ENCODE data around the gene RBMY1J.
"Not testable (repeated sequence)": the region's sequence is repeated elsewhere in the genome, so short reads cannot be mapped to it uniquely, and the experiment has no call there.

Gene RBMY1J

GRCh38 chrY:22403110-22403509 lies at the start of gene RBMY1J:
Gene RBMY1J (plus strand): TSS chrY:22403410. CDS start chrY:22405448, 2,038 bp downstream.
- H3K4me3 ChIP-seq (ENCODE audit: low read length); H3K36me3 ChIP-seq (ENCODE audit: control insufficient read depth, insufficient read depth, low read length); H3K9me3 ChIP-seq (ENCODE audit: control insufficient read depth, insufficient read depth, low read length); H3K27me3 ChIP-seq (ENCODE audit: control insufficient read depth, insufficient read depth, low read length); H3K4me1 ChIP-seq (ENCODE audit: control insufficient read depth, insufficient read depth, low read length); DNase-seq (ENCODE audit: low read depth, low spot score); H3K27ac ChIP-seq (ENCODE audit: low read length): not testable (repeated sequence)
- no CpG with 5 or more reads among the region's 26 CpGs for WGBS (ENCODE audit: insufficient coverage, insufficient read length)

DNA sequence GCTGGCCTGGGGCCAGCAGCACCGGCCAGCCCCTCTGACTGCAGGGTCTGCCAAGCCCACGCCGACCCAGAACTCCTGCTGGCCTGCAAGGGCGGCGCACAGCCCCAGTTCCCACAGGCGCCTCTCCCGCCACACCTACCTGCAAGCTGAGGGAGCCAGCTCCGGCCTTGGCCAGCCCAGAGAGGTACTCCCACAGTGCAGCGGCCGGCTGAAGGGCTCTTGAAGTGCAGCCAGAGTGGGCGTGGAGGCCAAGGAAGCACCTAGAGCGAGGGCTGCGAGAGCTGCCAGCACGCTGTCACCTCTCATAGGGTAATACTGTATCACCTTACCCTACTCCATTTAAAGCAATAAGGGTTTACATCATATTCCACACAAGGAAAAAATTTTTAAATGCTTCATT lies 35.8 kb upstream of the RBMY1J start:
- Histone ChIP-seq H3K4me3 (ENCODE audit: low read length) (no peak overlapping the region), H3K27ac (ENCODE audit: low read length) (no peak overlapping the region), H3K36me3 (ENCODE audit: control insufficient read depth, insufficient read depth, low read length) (no peaks in the 10 kb centered on the region), H3K9me3 (ENCODE audit: control insufficient read depth, insufficient read depth, low read length) (no peaks in the 10 kb centered on the region), H3K27me3 (ENCODE audit: control insufficient read depth, insufficient read depth, low read length) (no peaks in the 10 kb centered on the region), H3K4me1 (ENCODE audit: control insufficient read depth, insufficient read depth, low read length) (no peaks in the 10 kb centered on the region)
- no CpG with 5 or more reads among the region's 14 CpGs for WGBS (ENCODE audit: insufficient coverage, insufficient read length)
- no peak for DNase-seq (ENCODE audit: low read depth, low spot score)

DNA sequence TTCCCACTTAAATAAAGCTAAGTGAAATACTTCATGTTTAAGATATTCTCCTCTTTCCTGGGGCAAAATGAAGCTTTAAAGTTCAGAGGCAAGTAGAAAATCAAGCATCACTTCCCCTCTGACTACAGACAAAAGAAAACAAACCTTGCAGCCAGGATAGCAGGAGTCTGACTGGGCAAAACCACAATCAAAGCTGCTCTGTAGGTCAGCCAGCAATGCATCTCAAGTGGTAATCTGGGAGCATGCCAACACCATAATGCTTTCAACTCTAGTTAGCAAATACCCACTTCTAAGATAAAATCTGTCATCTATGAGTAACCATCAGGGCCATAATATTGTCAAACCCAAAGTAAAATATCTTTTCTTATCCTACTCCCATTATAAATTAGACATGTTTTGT lies 32.6 kb upstream of the RBMY1J start:
- Histone ChIP-seq H3K9me3 (ENCODE audit: control insufficient read depth, insufficient read depth, low read length) (no peaks in the 10 kb centered on the region), H3K27ac (ENCODE audit: low read length) (no peak overlapping the region), H3K36me3 (ENCODE audit: control insufficient read depth, insufficient read depth, low read length) (no peaks in the 10 kb centered on the region), H3K27me3 (ENCODE audit: control insufficient read depth, insufficient read depth, low read length) (no peaks in the 10 kb centered on the region), H3K4me3 (ENCODE audit: low read length) (no peak overlapping the region), H3K4me1 (ENCODE audit: control insufficient read depth, insufficient read depth, low read length) (no peaks in the 10 kb centered on the region)
- DNase-seq (ENCODE audit: low read depth, low spot score), result no peak

GRCh38 chrY:22373494-22373893 lies 29.7 kb upstream of the RBMY1J start:
- Histone ChIP-seq H3K36me3 (ENCODE audit: control insufficient read depth, insufficient read depth, low read length) (no peaks in the 10 kb centered on the region), H3K4me3 (ENCODE audit: low read length) (no peak overlapping the region), H3K27me3 (ENCODE audit: control insufficient read depth, insufficient read depth, low read length) (no peaks in the 10 kb centered on the region), H3K9me3 (ENCODE audit: control insufficient read depth, insufficient read depth, low read length) (no peaks in the 10 kb centered on the region), H3K27ac (ENCODE audit: low read length) (no peak overlapping the region), H3K4me1 (ENCODE audit: control insufficient read depth, insufficient read depth, low read length) (no peaks in the 10 kb centered on the region)
- no peak for DNase-seq (ENCODE audit: low read depth, low spot score)

GRCh38 chrY:22444718-22445396 lies 41.6 kb downstream of the RBMY1J start:
- not testable (repeated sequence) for DNase-seq (ENCODE audit: low read depth, low spot score); H3K4me3 ChIP-seq (ENCODE audit: low read length); H3K9me3 ChIP-seq (ENCODE audit: control insufficient read depth, insufficient read depth, low read length); H3K36me3 ChIP-seq (ENCODE audit: control insufficient read depth, insufficient read depth, low read length); H3K4me1 ChIP-seq (ENCODE audit: control insufficient read depth, insufficient read depth, low read length); H3K27ac ChIP-seq (ENCODE audit: low read length); H3K27me3 ChIP-seq (ENCODE audit: control insufficient read depth, insufficient read depth, low read length)
- WGBS (ENCODE audit: insufficient coverage, insufficient read length), result no CpG with 5 or more reads among the region's 8 CpGs

DNA sequence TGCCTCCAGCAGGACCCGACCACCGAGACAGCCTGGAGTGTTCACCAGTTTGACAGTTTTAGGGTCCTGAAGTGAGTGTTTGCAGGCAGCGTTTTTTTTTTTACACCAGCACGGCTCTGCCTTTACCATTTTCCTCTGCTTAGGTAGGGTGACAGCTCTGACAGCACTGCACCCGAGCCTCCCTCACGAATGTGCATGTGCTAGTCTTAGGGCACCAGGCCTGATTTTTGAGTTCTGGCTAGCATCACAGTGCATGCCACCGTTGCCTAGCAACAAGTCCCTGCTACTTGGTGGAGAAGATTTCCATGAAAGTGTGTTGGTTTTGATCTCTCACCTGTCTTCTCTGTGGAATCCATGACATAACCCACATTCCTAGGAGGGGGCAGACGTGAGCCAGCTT lies 52.3 kb downstream of the RBMY1J start:
- not testable (repeated sequence) for H3K4me3 ChIP-seq (ENCODE audit: low read length); H3K27me3 ChIP-seq (ENCODE audit: control insufficient read depth, insufficient read depth, low read length); DNase-seq (ENCODE audit: low read depth, low spot score); H3K27ac ChIP-seq (ENCODE audit: low read length); H3K9me3 ChIP-seq (ENCODE audit: control insufficient read depth, insufficient read depth, low read length); H3K36me3 ChIP-seq (ENCODE audit: control insufficient read depth, insufficient read depth, low read length); H3K4me1 ChIP-seq (ENCODE audit: control insufficient read depth, insufficient read depth, low read length)
- no CpG with 5 or more reads among the region's 8 CpGs for WGBS (ENCODE audit: insufficient coverage, insufficient read length)

DNA sequence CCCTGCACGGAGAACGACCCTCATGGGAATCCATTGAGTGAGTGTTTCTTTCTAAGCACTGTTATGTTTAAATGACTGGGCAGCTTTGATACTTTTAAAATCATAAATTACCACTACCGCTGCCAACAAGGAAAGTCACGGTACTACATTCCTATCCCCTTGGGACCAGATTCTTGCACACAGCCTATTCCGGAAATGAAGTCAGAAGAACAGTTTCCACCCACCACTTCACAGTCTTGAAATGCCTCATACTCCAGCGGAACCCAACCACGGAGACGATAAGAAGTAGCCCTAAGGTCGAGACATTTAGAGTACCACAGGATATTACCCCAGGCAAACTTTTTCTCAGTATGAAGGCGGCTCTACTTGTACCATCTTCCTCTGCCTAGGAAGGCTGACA lies 58.8 kb downstream of the RBMY1J start:
- DNase-seq (ENCODE audit: low read depth, low spot score); H3K27ac ChIP-seq (ENCODE audit: low read length); H3K4me3 ChIP-seq (ENCODE audit: low read length); H3K9me3 ChIP-seq (ENCODE audit: control insufficient read depth, insufficient read depth, low read length); H3K4me1 ChIP-seq (ENCODE audit: control insufficient read depth, insufficient read depth, low read length); H3K27me3 ChIP-seq (ENCODE audit: control insufficient read depth, insufficient read depth, low read length); H3K36me3 ChIP-seq (ENCODE audit: control insufficient read depth, insufficient read depth, low read length): not testable (repeated sequence)
- WGBS (ENCODE audit: insufficient coverage, insufficient read length), result no CpG with 5 or more reads among the region's 10 CpGs
